Trophoblast cell (in vitro differentiated cells and primary cell): ENCODE results near the gene FBXL17.

ENCODE experiments used
- DNase-seq, 2 donors: peaks; one replicate each; pipeline ENCODE4 v3.0.0-alpha.2; 2016
- H2AFZ ChIP-seq: 2 replicates; pipeline ENCODE4 v1.6.1; 2013; ENCODE audit warnings: low read length, moderate library complexity, mild to moderate bottlenecking; ENCODE audit not compliant: insufficient read depth, poor library complexity
- H2AK5ac ChIP-seq: 2 replicates; pipeline ENCODE4 v1.6.1; 2013; ENCODE audit warnings: mild to moderate bottlenecking, low read length
- H2BK120ac ChIP-seq: 2 replicates; pipeline ENCODE4 v1.6.1; 2013; ENCODE audit warnings: low read length, mild to moderate bottlenecking, moderate library complexity; ENCODE audit not compliant: insufficient read depth, poor library complexity
- H2BK12ac ChIP-seq: 2 replicates; pipeline ENCODE4 v1.6.1; 2013; ENCODE audit warnings: mild to moderate bottlenecking, low read length, moderate library complexity
- H2BK5ac ChIP-seq: 2 replicates; pipeline ENCODE4 v1.6.1; 2013; ENCODE audit warnings: low read length, low read depth, moderate library complexity, mild to moderate bottlenecking; ENCODE audit not compliant: poor library complexity
- H3K14ac ChIP-seq: 2 replicates; pipeline ENCODE4 v1.6.1; 2013; ENCODE audit warnings: mild to moderate bottlenecking, low read length
- H3K18ac ChIP-seq: 2 replicates; pipeline ENCODE4 v1.6.1; 2013; ENCODE audit warnings: mild to moderate bottlenecking, low read length
- H3K23ac ChIP-seq: 2 replicates; pipeline ENCODE4 v1.6.1; 2013; ENCODE audit warnings: low read length
- H3K27ac ChIP-seq: 2 replicates; pipeline ENCODE4 v1.5.1; 2013; ENCODE audit warnings: low read depth, mild to moderate bottlenecking, inconsistent platforms, low read length, moderate library complexity
- H3K27me3 ChIP-seq: 2 replicates; pipeline ENCODE4 v1.6.1; 2013; ENCODE audit warnings: inconsistent platforms, mild to moderate bottlenecking, low read length, moderate library complexity; ENCODE audit not compliant: insufficient read depth
- H3K36me3 ChIP-seq, 2 experiments: 1 replicate in 1 of 2; 2 replicates in 1 of 2; pipeline ENCODE4 v1.6.1; 2013; ENCODE audit warnings: low read length in 2 of 2, mild to moderate bottlenecking in 2 of 2, moderate library complexity in 1 of 2; ENCODE audit not compliant: insufficient read depth in 2 of 2, control insufficient read depth in 1 of 2
- H3K4ac ChIP-seq: 2 replicates; pipeline ENCODE4 v1.6.1; 2013; ENCODE audit warnings: low read depth, mild to moderate bottlenecking, low read length, moderate library complexity
- H3K4me1 ChIP-seq, 2 experiments: 1 replicate in 1 of 2; 2 replicates in 1 of 2; pipeline ENCODE4 v1.6.1; 2013; ENCODE audit warnings: low read length in 2 of 2, mild to moderate bottlenecking in 2 of 2, moderate library complexity in 1 of 2; ENCODE audit not compliant: insufficient read depth in 2 of 2, control insufficient read depth in 1 of 2
- H3K4me2 ChIP-seq: 2 replicates; pipeline ENCODE4 v1.6.1; 2013; ENCODE audit warnings: inconsistent platforms, mild to moderate bottlenecking, low read length, moderate library complexity
- H3K4me3 ChIP-seq: 2 replicates; pipeline ENCODE4 v1.5.1; 2013; ENCODE audit warnings: mild to moderate bottlenecking, low read depth, low read length, inconsistent platforms
- H3K79me1 ChIP-seq: one replicate; pipeline ENCODE4 v1.6.1; 2013; ENCODE audit warnings: low read length
- H3K79me2 ChIP-seq: 2 replicates; pipeline ENCODE4 v1.6.1; 2013; ENCODE audit warnings: low read length, mild to moderate bottlenecking; ENCODE audit not compliant: control insufficient read depth, insufficient read depth, poor library complexity
- H3K9ac ChIP-seq: 2 replicates; pipeline ENCODE4 v1.6.1; 2013; ENCODE audit warnings: mild to moderate bottlenecking, low read length
- H3K9me3 ChIP-seq: 2 replicates; pipeline ENCODE4 v1.6.1; 2013; ENCODE audit warnings: low read depth, mild to moderate bottlenecking, control low read depth, inconsistent platforms, low read length; ENCODE audit not compliant: insufficient read depth
- H4K12ac ChIP-seq: 2 replicates; pipeline ENCODE4 v1.6.1; 2013; ENCODE audit warnings: low read depth, mild to moderate bottlenecking, low read length, moderate library complexity
- H4K8ac ChIP-seq: 2 replicates; pipeline ENCODE4 v1.6.1; 2013; ENCODE audit warnings: low read depth, mild to moderate bottlenecking, low read length, moderate library complexity
- H4K91ac ChIP-seq: one replicate; pipeline ENCODE4 v1.6.1; 2013; ENCODE audit warnings: low read depth, mild to moderate bottlenecking, low read length, moderate library complexity
- WGBS: extraction: QIAGEN DNeasy Blood & Tissue Kit; methylation state at CpG from one replicate; pipeline ENCODE4 v1.1.7; 2013; ENCODE audit warnings: missing lambda C conversion rate; ENCODE audit not compliant: insufficient read length, insufficient coverage; ENCODE audit errors: extremely low coverage; 5-methylcytosine and 5-hydroxymethylcytosine counted together

Gene FBXL17

GRCh38 chr5:108144332-108144731, 237.6 kb downstream of the FBXL17 start:
- Histone ChIP-seq H3K4me2 (no peak overlapping the region), H3K9me3 (no peaks in the 10 kb centered on the region), H2BK120ac (no peak overlapping the region), H3K79me2 (no peaks in the 10 kb centered on the region), H3K79me1 (peaks cover 2% of the 10 kb centered on the region), H2AK5ac (no peak overlapping the region), H4K12ac (no peak overlapping the region), H3K9ac (no peak overlapping the region), H2BK5ac (no peak overlapping the region), H3K14ac (no peak overlapping the region), H2AFZ (no peak overlapping the region), H3K4ac (no peak overlapping the region), H4K8ac (no peak overlapping the region), H3K36me3 (no peaks in the 10 kb centered on the region), H3K27me3 (no peaks in the 10 kb centered on the region), H3K18ac (no peak overlapping the region), H3K23ac (no peak overlapping the region), H3K27ac (no peak overlapping the region), H3K4me3 (no peak overlapping the region), H4K91ac (no peak overlapping the region), H2BK12ac (no peak overlapping the region), H3K4me1 (peaks cover 2 to 3% of the 10 kb centered on the region in 2 experiments)
- no CpG with 5 or more reads among the region's 4 CpGs for WGBS
- DNase-seq: no peak

GRCh38 chr5:108143581-108143980, 238.3 kb downstream of the FBXL17 start:
- Histone ChIP-seq H3K4me3 (no peak overlapping the region), H3K79me2 (no peaks in the 10 kb centered on the region), H2AFZ (no peak overlapping the region), H3K14ac (no peak overlapping the region), H3K4me1 (peaks cover 2 to 3% of the 10 kb centered on the region in 2 experiments), H4K12ac (no peak overlapping the region), H3K79me1 (peaks cover 2% of the 10 kb centered on the region), H3K4ac (no peak overlapping the region), H2BK5ac (no peak overlapping the region), H2BK120ac (no peak overlapping the region), H4K91ac (no peak overlapping the region), H2BK12ac (no peak overlapping the region), H3K27me3 (no peaks in the 10 kb centered on the region), H3K9me3 (no peaks in the 10 kb centered on the region), H3K36me3 (no peaks in the 10 kb centered on the region), H3K18ac (no peak overlapping the region), H3K4me2 (no peak overlapping the region), H4K8ac (no peak overlapping the region), H3K23ac (no peak overlapping the region), H3K9ac (no peak overlapping the region), H2AK5ac (no peak overlapping the region), H3K27ac (no peak overlapping the region)
- DNase-seq: peak; percentile 8 to 64

DNA sequence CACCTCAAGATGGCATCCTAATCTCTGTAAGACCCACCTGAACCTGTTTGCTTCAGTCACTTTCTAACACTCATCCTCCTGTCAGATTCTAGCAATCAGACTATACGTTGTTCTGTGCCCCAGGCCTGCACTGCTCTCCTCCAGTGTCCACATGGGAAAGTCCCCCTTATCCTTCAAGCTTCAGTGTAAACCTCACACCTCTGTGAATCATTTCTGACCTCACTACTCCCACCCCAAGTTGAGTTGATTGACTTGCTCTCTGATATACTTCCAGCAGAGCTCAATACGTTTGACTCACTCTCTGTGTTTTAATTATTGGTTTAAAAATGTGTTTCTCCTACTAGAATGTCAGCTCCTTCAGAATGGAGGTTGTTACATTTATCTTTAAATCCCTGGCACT, 240.2 kb downstream of the FBXL17 start:
- no peak overlapping the region for H2BK120ac ChIP-seq
- no peaks in the 10 kb centered on the region for H3K79me2 ChIP-seq
- H2AK5ac ChIP-seq: no peak overlapping the region
- peak overlapping the region; percentile 18 for H4K91ac ChIP-seq
- no peak overlapping the region for H3K4me2 ChIP-seq
- H3K9ac ChIP-seq: no peak overlapping the region
- H3K27ac ChIP-seq: no peak overlapping the region
- H3K14ac ChIP-seq: no peak overlapping the region
- no peak for DNase-seq
- H3K79me1 ChIP-seq: peaks cover 2% of the 10 kb centered on the region
- H3K4ac ChIP-seq: no peak overlapping the region
- H2BK5ac ChIP-seq: no peak overlapping the region
- peaks cover 2 to 3% of the 10 kb centered on the region in 2 experiments for H3K4me1 ChIP-seq
- H2BK12ac ChIP-seq: peak overlapping the region; percentile 58
- H3K23ac ChIP-seq: no peak overlapping the region
- no peak overlapping the region for H3K18ac ChIP-seq
- no peak overlapping the region for H3K4me3 ChIP-seq
- H2AFZ ChIP-seq: no peak overlapping the region
- no peaks in the 10 kb centered on the region for H3K36me3 ChIP-seq
- H4K8ac ChIP-seq: no peak overlapping the region
- no peaks in the 10 kb centered on the region for H3K27me3 ChIP-seq
- H3K9me3 ChIP-seq: no peaks in the 10 kb centered on the region
- H4K12ac ChIP-seq: no peak overlapping the region
- WGBS: no CpG with 5 or more reads among the region's 2 CpGs

DNA sequence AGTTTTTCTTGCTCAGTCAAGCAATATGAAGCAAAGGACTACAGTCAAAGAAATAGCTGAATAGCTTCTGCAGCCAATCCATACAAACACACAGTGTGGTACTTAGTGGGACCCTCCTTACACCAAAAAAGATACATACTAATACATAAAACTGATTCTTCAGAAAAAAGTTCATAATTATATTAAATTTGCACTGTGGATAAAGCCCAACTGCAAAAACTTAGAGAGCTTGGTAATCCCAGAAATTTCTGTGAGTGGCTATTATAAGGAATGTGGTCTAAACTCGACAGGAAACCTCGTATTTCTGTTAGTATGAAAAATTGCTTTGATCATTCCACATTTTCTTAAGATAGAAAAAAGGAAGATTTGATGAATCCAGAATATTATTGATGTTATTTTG, 245.4 kb downstream of the FBXL17 start:
- no peak overlapping the region for H3K18ac ChIP-seq
- no peak overlapping the region for H4K12ac ChIP-seq
- no peak overlapping the region for H2BK5ac ChIP-seq
- no peak overlapping the region for H3K14ac ChIP-seq
- WGBS: no CpG with 5 or more reads among the region's 2 CpGs
- no peak overlapping the region for H3K9ac ChIP-seq
- no peak overlapping the region for H4K8ac ChIP-seq
- no peaks in the 10 kb centered on the region for H3K79me1 ChIP-seq
- H3K36me3 ChIP-seq: no peaks in the 10 kb centered on the region
- H3K79me2 ChIP-seq: no peaks in the 10 kb centered on the region
- H3K27ac ChIP-seq: no peak overlapping the region
- no peak for DNase-seq
- no peaks in the 10 kb centered on the region for H3K27me3 ChIP-seq
- no peak overlapping the region for H2BK12ac ChIP-seq
- H3K23ac ChIP-seq: no peak overlapping the region
- H4K91ac ChIP-seq: no peak overlapping the region
- no peaks in the 10 kb centered on the region for H3K9me3 ChIP-seq
- H2AFZ ChIP-seq: no peak overlapping the region
- H2AK5ac ChIP-seq: no peak overlapping the region
- no peak overlapping the region for H3K4me3 ChIP-seq
- peaks cover 0 to under 1% of the 10 kb centered on the region in 2 experiments for H3K4me1 ChIP-seq
- H2BK120ac ChIP-seq: no peak overlapping the region
- no peak overlapping the region for H3K4ac ChIP-seq
- no peak overlapping the region for H3K4me2 ChIP-seq
